Liver (tissue), 9 donors: ENCODE measurements around the gene SUMO2. TPM values are rescaled to one million over a fixed set of nuclear protein-coding genes. Genes with fewer than 3 reads are reported as not detected.

Experiments used
- DNase-seq: peaks from one replicate; pipeline ENCODE4 v3.0.0-alpha.2; 2017; ENCODE audit warnings: low spot score
- H3K27ac ChIP-seq, 2 donors: one replicate each; pipeline ENCODE4 v1.7.0; 2013; ENCODE audit warnings: inconsistent platforms in 2 of 2, low read length in 2 of 2, control low read depth in 1 of 2, low read depth in 1 of 2, mild to moderate bottlenecking in 1 of 2
- H3K27me3 ChIP-seq, 4 donors: one replicate each; pipeline versions ENCODE4 v1.6.1 to v1.7.0; 2013; ENCODE audit warnings: low read length in 3 of 4, inconsistent platforms in 1 of 4, mild to moderate bottlenecking in 1 of 4, moderate library complexity in 1 of 4; ENCODE audit not compliant: control insufficient read depth in 4 of 4, insufficient read depth in 4 of 4
- H3K36me3 ChIP-seq, 4 donors: one replicate each; pipeline versions ENCODE4 v1.6.1 to v1.7.0; 2013; ENCODE audit warnings: low read length in 3 of 4, mild to moderate bottlenecking in 3 of 4, low read depth in 1 of 4, moderate library complexity in 1 of 4; ENCODE audit not compliant: control insufficient read depth in 4 of 4, insufficient read depth in 3 of 4
- H3K4me1 ChIP-seq, 4 donors: one replicate each; pipeline versions ENCODE4 v1.6.1 to v1.7.0; 2013; ENCODE audit warnings: low read length in 3 of 4, mild to moderate bottlenecking in 3 of 4, moderate library complexity in 1 of 4; ENCODE audit not compliant: control insufficient read depth in 4 of 4, insufficient read depth in 4 of 4
- H3K4me3 ChIP-seq, 3 donors: one replicate each; pipeline versions ENCODE4 v1.6.1 to v1.7.0; 2013; ENCODE audit warnings: low read length in 3 of 3, control low read depth in 1 of 3, low read depth in 1 of 3, mild to moderate bottlenecking in 1 of 3
- H3K9ac ChIP-seq, 2 donors: one replicate each; pipeline ENCODE4 v1.7.0; 2013; ENCODE audit warnings: low read length in 2 of 2, mild to moderate bottlenecking in 2 of 2, moderate library complexity in 2 of 2, control low read depth in 1 of 2, low read depth in 1 of 2
- H3K9me3 ChIP-seq, 4 donors: one replicate each; pipeline versions ENCODE4 v1.6.1 to v1.7.0; 2013; ENCODE audit warnings: low read length in 3 of 4; ENCODE audit not compliant: control insufficient read depth in 4 of 4
- EGR1 ChIP-seq, 2 donors: IDR thresholded peaks; 2 replicates each; pipeline ENCODE4 v1.6.1; 2016 to 2018; ENCODE audit warnings: antibody characterized with exemption in 2 of 2, low read depth in 2 of 2
- FOXA2 ChIP-seq: IDR thresholded peaks from 2 replicates; pipeline ENCODE4 v1.6.1; 2016; ENCODE audit warnings: antibody characterized with exemption
- HNF4A ChIP-seq, 2 donors: conservative IDR thresholded peaks; 2 replicates each; pipeline ENCODE4 v1.6.1; 2016; ENCODE audit warnings: antibody characterized with exemption in 2 of 2, mild to moderate bottlenecking in 2 of 2
- HNF4G ChIP-seq: IDR thresholded peaks from 2 replicates; pipeline ENCODE4 v1.6.1; 2016; ENCODE audit warnings: antibody characterized with exemption
- JUND ChIP-seq, 2 donors: IDR thresholded peaks; 2 replicates each; pipeline ENCODE4 v1.6.1; 2016; ENCODE audit warnings: antibody characterized with exemption in 2 of 2
- RAD21 ChIP-seq, 2 donors: IDR thresholded peaks; 2 replicates each; pipeline ENCODE4 v1.6.1; 2016; ENCODE audit warnings: antibody characterized with exemption in 2 of 2, mild to moderate bottlenecking in 2 of 2
- RXRA ChIP-seq, 2 donors: IDR thresholded peaks; 2 replicates each; pipeline ENCODE4 v1.6.1; 2017 to 2018; ENCODE audit warnings: antibody characterized with exemption in 2 of 2, mild to moderate bottlenecking in 1 of 2
- SP1 ChIP-seq: IDR thresholded peaks from 2 replicates; pipeline ENCODE4 v1.6.1; 2018; ENCODE audit warnings: antibody characterized with exemption, mild to moderate bottlenecking
- YY1 ChIP-seq: IDR thresholded peaks from 2 replicates; pipeline ENCODE4 v1.6.1; 2016; ENCODE audit warnings: antibody characterized with exemption, mild to moderate bottlenecking
- WGBS: extraction: QIAGEN DNeasy Blood & Tissue Kit; methylation state at CpG from one replicate; pipeline ENCODE4 v1.1.7; 2013; 5-methylcytosine and 5-hydroxymethylcytosine counted together
- polyA plus RNA-seq, 2 donors: library from polyadenylated mRNA; stranded (reverse) in 1 of 2; unstranded in 1 of 2; fragments of 200-250 nt in 1 of 2; fragments of >200 nt in 1 of 2; fragmentation: Nextera tagmentation in 1 of 2; extraction: Ambion mirVana in 1 of 2; gene quantifications; one replicate each; pipeline versions ENCODE4 v1.2.1 to v1.2.3, GENCODE V29; 2013 to 2015
- total RNA-seq, 2 donors: library from RNA; depleted of rRNA; stranded (reverse); fragments of >200 nt; gene quantifications; one replicate each; pipeline ENCODE4 v1.2.3, GENCODE V29; 2014
- TF ChIP-seq, protein P1 (sequence below): fragments of 150-350 bp; IDR thresholded peaks from 2 replicates; pipeline ENCODE4 v1.5.1; 2017; ENCODE audit warnings: improper control_type of control experiment, low read depth, low read length; ENCODE audit not compliant: missing input control
- TF ChIP-seq, protein P2 (sequence below): IDR thresholded peaks from 2 replicates; pipeline ENCODE4 v1.6.1; 2016; ENCODE audit warnings: antibody characterized with exemption
- TF ChIP-seq, protein P3 (sequence below): IDR thresholded peaks from 2 replicates; pipeline ENCODE4 v1.6.1; 2016; ENCODE audit warnings: antibody characterized with exemption
- TF ChIP-seq, protein P4 (sequence below): IDR thresholded peaks from 2 replicates; pipeline ENCODE4 v1.6.1; 2016; ENCODE audit warnings: antibody characterized with exemption, mild to moderate bottlenecking
- TF ChIP-seq, protein P5 (sequence below): IDR thresholded peaks from 2 replicates; pipeline ENCODE4 v1.6.1; 2016; ENCODE audit warnings: antibody characterized with exemption
- donor health status: healthy.
- donor health status: healthy.
- donor health status: healthy.
- donor health status: healthy.
- donor health status: healthy.

The SUMO2 gene
- total and polyA plus RNA-seq, 4 donors, result 20.9 to 160 (median 50.5) TPM

- no peak for DNase-seq
- peak overlapping the region; percentile 25 to 48 for H3K27ac ChIP-seq
- no peaks in the 10 kb centered on the region for H3K9me3 ChIP-seq
- peaks cover 0 to 2% (median 1%) of the 10 kb centered on the region in 4 donors for H3K4me1 ChIP-seq
- H3K27me3 ChIP-seq, result no peaks in the 10 kb centered on the region
- TF ChIP-seq YY1 (no peak), JUND (IDR thresholded peaks at IDR 0.05) (no peak), FOXA2 (no peak), HNF4G (no peak), EGR1 (IDR thresholded peaks at IDR 0.05; ENCODE audit: low read depth in 2 of 2) (no peak), HNF4A (conservative IDR thresholded peaks at IDR 0.05) (no peak), RAD21 (IDR thresholded peaks at IDR 0.05) (no peak), SP1 (no peak), RXRA (IDR thresholded peaks at IDR 0.05) (no peak)
- TF ChIP-seq, protein P1, sequence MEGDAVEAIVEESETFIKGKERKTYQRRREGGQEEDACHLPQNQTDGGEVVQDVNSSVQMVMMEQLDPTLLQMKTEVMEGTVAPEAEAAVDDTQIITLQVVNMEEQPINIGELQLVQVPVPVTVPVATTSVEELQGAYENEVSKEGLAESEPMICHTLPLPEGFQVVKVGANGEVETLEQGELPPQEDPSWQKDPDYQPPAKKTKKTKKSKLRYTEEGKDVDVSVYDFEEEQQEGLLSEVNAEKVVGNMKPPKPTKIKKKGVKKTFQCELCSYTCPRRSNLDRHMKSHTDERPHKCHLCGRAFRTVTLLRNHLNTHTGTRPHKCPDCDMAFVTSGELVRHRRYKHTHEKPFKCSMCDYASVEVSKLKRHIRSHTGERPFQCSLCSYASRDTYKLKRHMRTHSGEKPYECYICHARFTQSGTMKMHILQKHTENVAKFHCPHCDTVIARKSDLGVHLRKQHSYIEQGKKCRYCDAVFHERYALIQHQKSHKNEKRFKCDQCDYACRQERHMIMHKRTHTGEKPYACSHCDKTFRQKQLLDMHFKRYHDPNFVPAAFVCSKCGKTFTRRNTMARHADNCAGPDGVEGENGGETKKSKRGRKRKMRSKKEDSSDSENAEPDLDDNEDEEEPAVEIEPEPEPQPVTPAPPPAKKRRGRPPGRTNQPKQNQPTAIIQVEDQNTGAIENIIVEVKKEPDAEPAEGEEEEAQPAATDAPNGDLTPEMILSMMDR, result no peak
- TF ChIP-seq, protein P2, sequence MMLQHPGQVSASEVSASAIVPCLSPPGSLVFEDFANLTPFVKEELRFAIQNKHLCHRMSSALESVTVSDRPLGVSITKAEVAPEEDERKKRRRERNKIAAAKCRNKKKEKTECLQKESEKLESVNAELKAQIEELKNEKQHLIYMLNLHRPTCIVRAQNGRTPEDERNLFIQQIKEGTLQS, result no peak
- TF ChIP-seq, protein P3, sequence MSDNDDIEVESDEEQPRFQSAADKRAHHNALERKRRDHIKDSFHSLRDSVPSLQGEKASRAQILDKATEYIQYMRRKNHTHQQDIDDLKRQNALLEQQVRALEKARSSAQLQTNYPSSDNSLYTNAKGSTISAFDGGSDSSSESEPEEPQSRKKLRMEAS, result no peak
- TF ChIP-seq, protein P4, sequence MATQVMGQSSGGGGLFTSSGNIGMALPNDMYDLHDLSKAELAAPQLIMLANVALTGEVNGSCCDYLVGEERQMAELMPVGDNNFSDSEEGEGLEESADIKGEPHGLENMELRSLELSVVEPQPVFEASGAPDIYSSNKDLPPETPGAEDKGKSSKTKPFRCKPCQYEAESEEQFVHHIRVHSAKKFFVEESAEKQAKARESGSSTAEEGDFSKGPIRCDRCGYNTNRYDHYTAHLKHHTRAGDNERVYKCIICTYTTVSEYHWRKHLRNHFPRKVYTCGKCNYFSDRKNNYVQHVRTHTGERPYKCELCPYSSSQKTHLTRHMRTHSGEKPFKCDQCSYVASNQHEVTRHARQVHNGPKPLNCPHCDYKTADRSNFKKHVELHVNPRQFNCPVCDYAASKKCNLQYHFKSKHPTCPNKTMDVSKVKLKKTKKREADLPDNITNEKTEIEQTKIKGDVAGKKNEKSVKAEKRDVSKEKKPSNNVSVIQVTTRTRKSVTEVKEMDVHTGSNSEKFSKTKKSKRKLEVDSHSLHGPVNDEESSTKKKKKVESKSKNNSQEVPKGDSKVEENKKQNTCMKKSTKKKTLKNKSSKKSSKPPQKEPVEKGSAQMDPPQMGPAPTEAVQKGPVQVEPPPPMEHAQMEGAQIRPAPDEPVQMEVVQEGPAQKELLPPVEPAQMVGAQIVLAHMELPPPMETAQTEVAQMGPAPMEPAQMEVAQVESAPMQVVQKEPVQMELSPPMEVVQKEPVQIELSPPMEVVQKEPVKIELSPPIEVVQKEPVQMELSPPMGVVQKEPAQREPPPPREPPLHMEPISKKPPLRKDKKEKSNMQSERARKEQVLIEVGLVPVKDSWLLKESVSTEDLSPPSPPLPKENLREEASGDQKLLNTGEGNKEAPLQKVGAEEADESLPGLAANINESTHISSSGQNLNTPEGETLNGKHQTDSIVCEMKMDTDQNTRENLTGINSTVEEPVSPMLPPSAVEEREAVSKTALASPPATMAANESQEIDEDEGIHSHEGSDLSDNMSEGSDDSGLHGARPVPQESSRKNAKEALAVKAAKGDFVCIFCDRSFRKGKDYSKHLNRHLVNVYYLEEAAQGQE, result no peak
- TF ChIP-seq, protein P5, sequence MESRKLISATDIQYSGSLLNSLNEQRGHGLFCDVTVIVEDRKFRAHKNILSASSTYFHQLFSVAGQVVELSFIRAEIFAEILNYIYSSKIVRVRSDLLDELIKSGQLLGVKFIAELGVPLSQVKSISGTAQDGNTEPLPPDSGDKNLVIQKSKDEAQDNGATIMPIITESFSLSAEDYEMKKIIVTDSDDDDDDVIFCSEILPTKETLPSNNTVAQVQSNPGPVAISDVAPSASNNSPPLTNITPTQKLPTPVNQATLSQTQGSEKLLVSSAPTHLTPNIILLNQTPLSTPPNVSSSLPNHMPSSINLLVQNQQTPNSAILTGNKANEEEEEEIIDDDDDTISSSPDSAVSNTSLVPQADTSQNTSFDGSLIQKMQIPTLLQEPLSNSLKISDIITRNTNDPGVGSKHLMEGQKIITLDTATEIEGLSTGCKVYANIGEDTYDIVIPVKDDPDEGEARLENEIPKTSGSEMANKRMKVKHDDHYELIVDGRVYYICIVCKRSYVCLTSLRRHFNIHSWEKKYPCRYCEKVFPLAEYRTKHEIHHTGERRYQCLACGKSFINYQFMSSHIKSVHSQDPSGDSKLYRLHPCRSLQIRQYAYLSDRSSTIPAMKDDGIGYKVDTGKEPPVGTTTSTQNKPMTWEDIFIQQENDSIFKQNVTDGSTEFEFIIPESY, result no peak
- WGBS, result 89% methylated on average over 4 of the region's 4 CpGs
- no peak overlapping the region for H3K4me3 ChIP-seq
- H3K9ac ChIP-seq, result no peak overlapping the region
- H3K36me3 ChIP-seq, result peaks cover 0 to 11% (median 4%) of the 10 kb centered on the region in 4 donors
Measured at GRCh38 chr17:75124819-75125162, 58.0 kb downstream of the SUMO2 start.

DNA sequence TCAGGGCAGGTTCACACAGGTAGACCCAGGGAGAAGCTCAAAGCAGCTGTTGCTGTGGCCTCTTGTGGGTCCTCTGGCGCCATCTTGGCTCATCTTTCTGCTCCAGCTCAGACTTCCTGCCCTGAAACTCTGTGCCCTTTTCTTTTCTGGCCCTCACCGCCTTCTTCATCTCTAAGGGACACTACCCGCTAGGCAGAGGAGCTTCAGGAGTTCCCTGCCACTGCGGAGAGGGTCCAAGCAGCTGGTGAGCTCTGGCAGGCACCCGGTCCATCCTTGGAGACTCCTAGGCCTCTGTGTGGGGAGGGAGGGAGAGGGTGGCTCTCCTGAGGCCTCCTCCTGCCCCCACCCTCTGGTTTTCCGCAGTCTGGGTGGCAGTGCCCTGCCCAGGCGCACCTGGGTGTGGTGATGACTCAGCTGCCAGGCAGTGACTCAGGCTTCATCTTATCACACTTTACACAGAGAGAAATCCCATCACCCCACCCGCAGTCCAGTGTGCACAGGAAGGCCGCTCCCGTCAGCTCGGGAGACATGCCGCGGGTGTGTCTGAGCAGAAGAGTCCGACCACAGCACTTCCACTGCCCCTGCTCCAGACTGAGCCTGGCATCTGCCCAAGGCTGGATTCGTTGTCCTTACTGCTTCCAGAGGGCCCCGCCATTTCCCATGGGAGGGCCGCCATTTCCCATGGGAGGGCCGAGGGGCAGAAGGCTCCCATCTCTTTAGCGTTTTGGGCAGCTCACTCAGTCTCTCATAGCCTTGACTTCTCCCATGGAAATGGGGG is 58.5 kb downstream of the SUMO2 start:
- Histone ChIP-seq H3K27ac (peak overlapping the region; percentile 25 to 58), H3K27me3 (no peaks in the 10 kb centered on the region), H3K36me3 (peaks cover 0 to 6% (median 3%) of the 10 kb centered on the region in 4 donors), H3K4me3 (no peak overlapping the region), H3K9ac (no peak overlapping the region), H3K9me3 (no peaks in the 10 kb centered on the region), H3K4me1 (peaks cover 0 to 2% (median 1%) of the 10 kb centered on the region in 4 donors)
- peak; percentile 88 for DNase-seq
- 73% methylated on average over 19 of the region's 19 CpGs for WGBS
- TF ChIP-seq RXRA (IDR thresholded peaks at IDR 0.05) (no peak), JUND (IDR thresholded peaks at IDR 0.05) (peak in 1 of 2 donors; percentile 28)
